Kidney (tissue), 14 donors: Measurements from ENCODE around the gene SH3RF3. TPM values are rescaled to one million over a fixed set of nuclear protein-coding genes. Genes with fewer than 3 reads are reported as not detected.

Experiments
- DNase-seq, 5 donors: peaks; one replicate each; pipeline ENCODE4 v3.0.0-alpha.2; 2013 to 2020
- FAIRE-seq: peaks from 2 replicates; lab custom pipeline; 2012; peaks lifted over from hg19 to GRCh38; lab: Jason Lieb, UNC
- H3K27ac ChIP-seq, 2 donors: one replicate each; pipeline ENCODE4 v1.7.0; 2013; ENCODE audit warnings: low read depth in 2 of 2, low read length in 2 of 2, inconsistent platforms in 1 of 2
- H3K27me3 ChIP-seq: one replicate; pipeline ENCODE4 v1.7.1; 2013; ENCODE audit warnings: low read length, inconsistent platforms; ENCODE audit not compliant: control insufficient read depth, insufficient read depth
- H3K36me3 ChIP-seq, 3 donors: one replicate each; pipeline versions ENCODE4 v1.7.0 to v1.7.1; 2013; ENCODE audit warnings: low read length in 3 of 3, control low read depth in 1 of 3, inconsistent platforms in 1 of 3; ENCODE audit not compliant: insufficient read depth in 3 of 3, control insufficient read depth in 2 of 3
- H3K4me1 ChIP-seq, 3 donors: one replicate each; pipeline versions ENCODE4 v1.7.0 to v1.7.1; 2013; ENCODE audit warnings: low read length in 3 of 3, inconsistent platforms in 1 of 3, low read depth in 1 of 3; ENCODE audit not compliant: control insufficient read depth in 2 of 3, insufficient read depth in 2 of 3
- H3K4me3 ChIP-seq, 3 donors: one replicate each; pipeline versions ENCODE4 v1.7.0 to v1.8.1; 2013; ENCODE audit warnings: low read length in 3 of 3, control low read depth in 1 of 3, inconsistent platforms in 1 of 3
- H3K9ac ChIP-seq, 3 donors: one replicate each; pipeline versions ENCODE4 v1.7.0 to v1.7.1; 2013; ENCODE audit warnings: low read length in 3 of 3, control low read depth in 1 of 3, inconsistent platforms in 1 of 3
- H3K9me3 ChIP-seq, 3 donors: one replicate each; pipeline versions ENCODE4 v1.7.0 to v1.7.1; 2013; ENCODE audit warnings: low read length in 3 of 3, control low read depth in 1 of 3, inconsistent platforms in 1 of 3; ENCODE audit not compliant: control insufficient read depth in 2 of 3, insufficient read depth in 1 of 3
- intact Hi-C: fragments of 100-400 bp; cut with DNase I; formaldehyde crosslinking; loops from one replicate; pipeline ENCODE4 v1.11.1; 2022
- polyA plus RNA-seq: library from polyadenylated mRNA; stranded (reverse); fragments of 350-450 nt; fragmentation: Illumina TruSeq; extraction: RNeasy Lipid Tissue Mini Kit (QIAGEN cat#74804); gene quantifications from one replicate; pipeline ENCODE4 v1.2.3, GENCODE V29; 2014; ENCODE audit warnings: low read depth, low replicate concordance; ENCODE audit not compliant: insufficient read depth
- total RNA-seq: library from RNA; stranded (reverse); fragmentation: NEBNext Ultra II Directional; extraction: Animal tissue kit (Norgen Biotek cat#: 25700); gene quantifications from one replicate; pipeline ENCODE4 v1.2.1, GENCODE V29; 2021
- TF ChIP-seq, protein P1 (sequence below): IDR thresholded peaks from 3 replicates; pipeline ENCODE4 v1.5.1; 2012; ENCODE audit warnings: mild to moderate bottlenecking, moderate library complexity, borderline replicate concordance; ENCODE audit not compliant: insufficient read depth; ENCODE audit errors: extremely low read depth
- donor health status: control.
- donor health status: control.
- donor health status: control.
- donor health status: control.
- donor health status: control.
- donor health status: DM: yes; HTN: yes; CAD: no.
- donor health status: Normal renal cell carcinoma (clear cell type).

The SH3RF3 gene
- total and polyA plus RNA-seq, 2 donors from 2014 or later: 1.7 to 10.7 TPM

DNA sequence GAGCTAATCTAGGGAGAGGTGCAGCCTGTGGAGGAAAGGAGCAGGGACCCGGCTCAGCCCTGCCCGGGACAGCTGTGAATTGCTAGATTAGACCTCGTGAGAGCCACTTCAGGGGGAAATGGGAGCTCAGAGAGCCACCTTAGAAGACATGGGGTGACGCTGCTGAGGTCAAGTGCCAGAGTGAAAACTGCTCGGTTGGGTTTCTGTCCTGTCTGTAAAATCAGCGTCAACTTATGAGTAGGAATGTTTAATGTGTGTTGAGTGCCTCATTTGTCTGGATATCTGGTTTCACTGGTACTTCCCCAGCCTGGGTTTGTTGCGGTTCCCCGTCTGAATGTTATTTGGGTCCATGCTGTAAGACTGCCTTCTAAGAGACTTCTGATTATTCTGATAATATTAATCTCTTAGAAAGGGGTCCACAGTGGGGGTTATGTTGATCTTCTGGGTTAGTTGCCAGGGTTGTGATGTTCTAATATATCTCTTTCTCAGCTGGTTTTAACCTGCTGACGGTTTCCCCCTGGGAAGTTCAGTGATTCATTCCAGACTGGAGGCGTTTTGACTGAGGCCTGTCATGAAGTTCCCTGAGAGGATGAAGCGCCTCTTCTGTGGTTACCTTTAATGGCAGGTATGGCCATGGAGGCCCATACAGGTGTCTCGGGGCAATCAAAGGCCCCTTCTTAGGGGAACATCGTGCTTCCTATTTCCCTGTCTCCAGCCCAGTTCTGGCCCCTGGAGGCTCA, 175.9 kb downstream of the SH3RF3 start:
- Histone ChIP-seq H3K9ac (no peak overlapping the region), H3K27me3 (no peaks in the 10 kb centered on the region), H3K36me3 (no peaks in the 10 kb centered on the region), H3K27ac (no peak overlapping the region), H3K9me3 (no peaks in the 10 kb centered on the region), H3K4me3 (no peak overlapping the region), H3K4me1 (peaks cover 0 to 3% (median 0%) of the 10 kb centered on the region in 3 donors)
- TF ChIP-seq, protein P1, sequence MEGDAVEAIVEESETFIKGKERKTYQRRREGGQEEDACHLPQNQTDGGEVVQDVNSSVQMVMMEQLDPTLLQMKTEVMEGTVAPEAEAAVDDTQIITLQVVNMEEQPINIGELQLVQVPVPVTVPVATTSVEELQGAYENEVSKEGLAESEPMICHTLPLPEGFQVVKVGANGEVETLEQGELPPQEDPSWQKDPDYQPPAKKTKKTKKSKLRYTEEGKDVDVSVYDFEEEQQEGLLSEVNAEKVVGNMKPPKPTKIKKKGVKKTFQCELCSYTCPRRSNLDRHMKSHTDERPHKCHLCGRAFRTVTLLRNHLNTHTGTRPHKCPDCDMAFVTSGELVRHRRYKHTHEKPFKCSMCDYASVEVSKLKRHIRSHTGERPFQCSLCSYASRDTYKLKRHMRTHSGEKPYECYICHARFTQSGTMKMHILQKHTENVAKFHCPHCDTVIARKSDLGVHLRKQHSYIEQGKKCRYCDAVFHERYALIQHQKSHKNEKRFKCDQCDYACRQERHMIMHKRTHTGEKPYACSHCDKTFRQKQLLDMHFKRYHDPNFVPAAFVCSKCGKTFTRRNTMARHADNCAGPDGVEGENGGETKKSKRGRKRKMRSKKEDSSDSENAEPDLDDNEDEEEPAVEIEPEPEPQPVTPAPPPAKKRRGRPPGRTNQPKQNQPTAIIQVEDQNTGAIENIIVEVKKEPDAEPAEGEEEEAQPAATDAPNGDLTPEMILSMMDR: no peak
- FAIRE-seq (no peak), DNase-seq (peak in 1 of 5 donors; percentile 32)
- intact Hi-C loops: no loop called here

DNA sequence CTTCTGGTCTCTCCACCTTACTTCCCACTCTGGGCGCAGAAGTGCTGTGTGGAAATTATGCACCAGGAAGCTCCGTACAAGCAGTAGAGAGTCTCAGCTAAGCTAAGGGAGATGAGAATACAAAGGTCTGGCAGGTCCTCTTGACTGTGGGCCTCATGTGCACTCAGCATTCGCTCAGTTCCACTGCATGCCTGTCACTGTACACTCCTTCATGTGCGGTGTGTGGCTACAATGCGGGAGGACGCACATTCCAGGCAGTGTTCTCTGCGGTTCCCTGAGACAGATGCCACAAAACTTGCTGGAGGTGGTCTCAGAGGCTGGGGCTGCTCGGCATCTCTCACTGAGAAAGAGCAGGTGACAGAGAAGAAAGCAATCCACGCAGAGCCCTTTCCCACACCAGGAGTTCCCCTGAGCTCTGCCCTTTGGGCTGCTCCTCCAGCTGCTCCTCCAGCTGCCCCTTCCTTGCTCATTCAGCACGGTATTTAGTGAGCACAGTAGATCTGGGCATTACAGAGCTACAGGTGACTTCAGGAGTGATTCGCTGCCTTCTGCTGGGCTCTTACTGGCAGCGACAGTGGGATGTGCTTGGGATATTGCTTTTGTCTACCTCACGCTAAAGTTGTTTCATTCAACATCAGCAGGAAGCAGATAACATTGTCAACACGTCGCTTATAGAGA, 176.6 kb downstream of the SH3RF3 start:
- DNase-seq: peak in 1 of 5 donors; percentile 26
- H3K9me3 ChIP-seq: no peaks in the 10 kb centered on the region
- peaks cover 0 to 2% (median 0%) of the 10 kb centered on the region in 3 donors for H3K4me1 ChIP-seq
- no peak overlapping the region for H3K9ac ChIP-seq
- H3K27ac ChIP-seq: no peak overlapping the region
- H3K4me3 ChIP-seq: no peak overlapping the region
- no peak for FAIRE-seq
- TF ChIP-seq, protein P1: no peak
- H3K36me3 ChIP-seq: no peaks in the 10 kb centered on the region
- intact Hi-C loops: no loop called here
- no peaks in the 10 kb centered on the region for H3K27me3 ChIP-seq

DNA sequence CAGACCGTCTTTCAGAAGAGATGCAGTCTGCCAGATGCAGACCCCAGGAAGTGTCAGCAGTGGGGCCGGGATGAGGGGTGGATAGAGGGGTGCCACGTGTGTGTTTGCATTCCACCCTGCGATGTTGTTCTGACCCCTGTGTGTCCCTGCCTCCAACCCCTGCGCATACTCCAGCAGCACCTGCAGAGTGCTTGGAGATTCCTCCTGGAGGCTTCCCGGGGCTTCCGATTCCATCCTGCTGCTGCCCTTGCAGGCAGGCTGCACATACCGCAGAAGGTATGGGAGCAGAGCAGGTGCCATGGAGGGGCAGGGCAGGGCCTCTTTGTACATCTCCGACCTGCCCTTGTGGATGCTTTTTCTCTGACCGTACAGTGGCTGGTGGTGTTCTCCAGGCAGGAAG, 177.2 kb downstream of the SH3RF3 start:
- Histone ChIP-seq H3K4me1 (no peaks in the 10 kb centered on the region), H3K27me3 (no peaks in the 10 kb centered on the region), H3K9ac (no peak overlapping the region), H3K9me3 (no peaks in the 10 kb centered on the region), H3K4me3 (no peak overlapping the region), H3K36me3 (no peaks in the 10 kb centered on the region), H3K27ac (no peak overlapping the region)
- FAIRE-seq (no peak), DNase-seq (no peak)
- intact Hi-C loops: no loop called here
- TF ChIP-seq, protein P1: no peak
